ENCODE results near the gene MYBPH.

GRCh38 chr1:203161175-203161574 lies 14.5 kb downstream of the MYBPH start:
- no peak for TF ChIP-seq POLR2AphosphoS5 (IDR thresholded peaks at IDR 0.05)
- TF ChIP-seq CTCF (IDR thresholded peaks at IDR 0.05; ENCODE audit: poor library complexity, severe bottlenecking): no peak
- TF ChIP-seq EP300 (conservative IDR thresholded peaks at IDR 0.05; ENCODE audit: poor library complexity, severe bottlenecking): no peak
- TF ChIP-seq TAF1 (IDR thresholded peaks at IDR 0.05; ENCODE audit: low read depth): no peak
- no peak for TF ChIP-seq EZH2 (IDR thresholded peaks at IDR 0.05; ENCODE audit: borderline replicate concordance, insufficient read depth, low read length, poor library complexity, severe bottlenecking)
- no peak for TF ChIP-seq REST (IDR thresholded peaks at IDR 0.05; ENCODE audit: borderline replicate concordance)
- TF ChIP-seq MXI1 (conservative IDR thresholded peaks at IDR 0.05; ENCODE audit: poor library complexity, severe bottlenecking): no peak

Measured in neural cell (in vitro differentiated cells).